K562 (cell line): ENCODE measurements around the gene HIVEP1. TPM values are rescaled to one million over a fixed set of nuclear protein-coding genes. Genes with fewer than 3 reads are reported as not detected.

ENCODE experiments used
- BMI1 ChIP-seq: fragments of 150-350 bp; IDR thresholded peaks from 2 replicates; pipeline ENCODE4 v1.6.1; 2014; ENCODE audit warnings: low read length
- CBFA2T3 ChIP-seq: fragments of 450-650 bp; IDR thresholded peaks from 2 replicates; pipeline ENCODE4 v1.6.1; 2017
- CGGBP1 ChIP-seq: fragments of 250-450 bp; sonication (Bioruptor Pico); IDR thresholded peaks from 2 replicates; pipeline ENCODE4 v1.9.0; 2021; ENCODE audit warnings: mild to moderate bottlenecking
- KDM5B ChIP-seq: fragments of 200-600 bp; sonication (generic); IDR thresholded peaks from 2 replicates; pipeline ENCODE4 v1.6.1; 2012; ENCODE audit warnings: low read depth, mild to moderate bottlenecking, moderate library complexity, low read length, control low read depth, inconsistent platforms; ENCODE audit not compliant: insufficient replicate concordance
- NEUROD1 ChIP-seq: fragments of 150-350 bp; IDR thresholded peaks from 2 replicates; pipeline ENCODE4 v1.6.1; 2014; ENCODE audit warnings: borderline replicate concordance, low read length, low read depth; ENCODE audit not compliant: partially characterized antibody
- NFE2 ChIP-seq: IDR thresholded peaks from 2 replicates; pipeline ENCODE4 v1.6.1; 2014; ENCODE audit warnings: antibody characterized with exemption, low read depth
- RBBP5 ChIP-seq: fragments of 200-600 bp; sonication (generic); IDR thresholded peaks from 2 replicates; pipeline ENCODE4 v1.6.1; 2012; ENCODE audit warnings: borderline replicate concordance, mild to moderate bottlenecking, low read length, control low read depth, inconsistent platforms; ENCODE audit not compliant: insufficient read depth, poor library complexity, severe bottlenecking
- TRIM24 ChIP-seq, 2 experiments: fragments of 450-650 bp; IDR thresholded peaks; 2 replicates each; pipeline ENCODE4 v1.6.1; 2016
- ZNF583 ChIP-seq: fragments of 250-450 bp; sonication (Bioruptor Pico); IDR thresholded peaks from 2 replicates; pipeline ENCODE4 v1.4.0; 2020
- polyA plus RNA-seq, 8 experiments: library from polyadenylated mRNA; depleted of rRNA in 4 of 8; stranded (reverse) in 5 of 8; unstranded in 3 of 8; fragments of >200 nt; fragmentation: Nextera tagmentation in 2 of 8; fragmentation: Illumina TruSeq in 1 of 8; extraction: Ambion mirVana in 2 of 8; extraction: Trizol in 1 of 8; gene quantifications; 2 replicates each; pipeline versions ENCODE4 v1.2.1 to v1.2.3, GENCODE V29; 2011 to 2014; ENCODE audit warnings: inconsistent platforms in 1 of 8, missing spikeins in 1 of 8
- total RNA-seq, 7 experiments: library from RNA; depleted of rRNA in 6 of 7; stranded (reverse); fragments of >200 nt in 6 of 7; fragmentation: Illumina TruSeq in 2 of 7; extraction: Trizol in 2 of 7; gene quantifications; 2 replicates each; pipeline versions ENCODE4 v1.2.1 to v1.2.3, GENCODE V29; 2011 to 2021; ENCODE audit warnings: low replicate concordance in 1 of 7
- TF ChIP-seq, protein P1 (sequence below): sonication (generic); formaldehyde crosslinking; IDR thresholded peaks from 2 replicates; pipeline ENCODE4 v1.8.0; 2022; ENCODE audit warnings: mild to moderate bottlenecking, missing genetic modification reagents
- TF ChIP-seq, protein P2 (sequence below): fragments of 450-650 bp; formaldehyde crosslinking; IDR thresholded peaks from 2 replicates; pipeline ENCODE4 v1.4.0; 2020; ENCODE audit warnings: mild to moderate bottlenecking, moderate library complexity

The HIVEP1 gene
- total and polyA plus RNA-seq, 9 of the 15 experiments (the other 6 are each of a cell fraction or from before 2014, with no cell fraction given), result 6.0 to 33.3 (median 21.7) TPM

DNA sequence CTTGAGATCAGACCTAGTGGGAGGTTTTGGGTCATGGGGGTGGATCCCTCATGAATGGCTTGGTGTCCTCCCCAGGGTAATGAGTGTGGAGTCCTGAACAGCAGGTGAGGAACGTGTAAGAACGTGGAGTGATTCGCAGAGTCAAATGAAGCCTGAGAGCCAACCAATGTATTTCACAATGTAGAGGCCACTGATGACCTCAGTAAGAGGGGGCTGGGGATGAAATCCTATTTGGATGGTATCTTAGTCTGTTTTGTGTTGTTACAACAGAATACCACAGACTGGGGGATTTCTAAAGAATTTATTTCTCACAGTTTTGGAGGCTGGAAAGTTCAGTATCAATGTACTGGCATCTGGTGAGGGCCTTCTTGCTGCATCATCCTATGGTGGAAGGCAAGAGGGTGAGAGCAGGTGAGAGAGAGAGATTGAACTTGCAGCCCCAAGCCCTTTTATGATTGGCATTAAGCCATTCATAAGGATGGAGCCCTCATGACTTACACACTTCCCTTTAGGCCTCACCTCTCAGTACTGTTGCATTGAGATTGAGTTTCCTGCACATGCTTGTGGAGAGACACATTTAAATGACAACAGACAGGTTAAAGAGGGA, 47.3 kb upstream of the HIVEP1 start (continued):
- peak; percentile 30; the same call in 1 of the 2 replicates for TF ChIP-seq NFE2
- TF ChIP-seq KDM5B, result no peak
- no peak for TF ChIP-seq NEUROD1
- TF ChIP-seq RBBP5, result no peak
- no peak for TF ChIP-seq CGGBP1 (CRISPR knock-in tag)
- TF ChIP-seq TRIM24 (IDR thresholded peaks at IDR 0.05), result no peak
- TF ChIP-seq, protein P1, sequence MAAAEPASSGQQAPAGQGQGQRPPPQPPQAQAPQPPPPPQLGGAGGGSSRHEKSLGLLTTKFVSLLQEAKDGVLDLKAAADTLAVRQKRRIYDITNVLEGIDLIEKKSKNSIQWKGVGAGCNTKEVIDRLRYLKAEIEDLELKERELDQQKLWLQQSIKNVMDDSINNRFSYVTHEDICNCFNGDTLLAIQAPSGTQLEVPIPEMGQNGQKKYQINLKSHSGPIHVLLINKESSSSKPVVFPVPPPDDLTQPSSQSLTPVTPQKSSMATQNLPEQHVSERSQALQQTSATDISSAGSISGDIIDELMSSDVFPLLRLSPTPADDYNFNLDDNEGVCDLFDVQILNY (CRISPR knock-in tag), result 0 out of 2 replicates have a peak, but pooled peaks have one; percentile 12
- TF ChIP-seq BMI1, result no peak
- TF ChIP-seq ZNF583 (CRISPR knock-in tag), result no peak
- TF ChIP-seq, protein P2, sequence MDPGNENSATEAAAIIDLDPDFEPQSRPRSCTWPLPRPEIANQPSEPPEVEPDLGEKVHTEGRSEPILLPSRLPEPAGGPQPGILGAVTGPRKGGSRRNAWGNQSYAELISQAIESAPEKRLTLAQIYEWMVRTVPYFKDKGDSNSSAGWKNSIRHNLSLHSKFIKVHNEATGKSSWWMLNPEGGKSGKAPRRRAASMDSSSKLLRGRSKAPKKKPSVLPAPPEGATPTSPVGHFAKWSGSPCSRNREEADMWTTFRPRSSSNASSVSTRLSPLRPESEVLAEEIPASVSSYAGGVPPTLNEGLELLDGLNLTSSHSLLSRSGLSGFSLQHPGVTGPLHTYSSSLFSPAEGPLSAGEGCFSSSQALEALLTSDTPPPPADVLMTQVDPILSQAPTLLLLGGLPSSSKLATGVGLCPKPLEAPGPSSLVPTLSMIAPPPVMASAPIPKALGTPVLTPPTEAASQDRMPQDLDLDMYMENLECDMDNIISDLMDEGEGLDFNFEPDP (CRISPR knock-in tag), result no peak
- TF ChIP-seq CBFA2T3, result peak; percentile 20; the same call in 1 of the 2 replicates
